K562 (cell line): ENCODE measurements around the gene IARS1. TPM values are rescaled to one million over a fixed set of nuclear protein-coding genes. Genes with fewer than 3 reads are reported as not detected.

Experiments
- ATAC-seq: fragments of 200-7000 bp; cut with Tn5 transposase; 3 replicates; pipeline ENCODE4 v1.9.1; 2020; ENCODE audit warnings: moderate library complexity
- BruUV-seq: library from RNA; stranded (reverse); fragments of 400-500 nt; replicated peaks from 2 replicates; lab custom pipeline; 2021; lab: Mats Ljungman, UMichigan
- CTCF ChIA-PET: fragments of 300-600 bp; formaldehyde crosslinking; extraction: SDS; loops from one replicate; lab custom pipeline; 2021; ENCODE audit warnings: low intra/inter-chr PET ratio; lab: Yijun Ruan, JAX
- POLR2A ChIA-PET: fragments of 300-600, 350-650 bp; sonication (Branson Sonifier 250); formaldehyde crosslinking; extraction: SDS; loops from one replicate; lab custom pipeline; 2021; ENCODE audit warnings: antibody characterized with exemption, inconsistent platforms; lab: Yijun Ruan, JAX
- DNase-seq, 4 experiments: peaks; one replicate each; pipeline versions ENCODE4 v3.0.0 to v3.0.0-alpha.2; 2011 to 2018; ENCODE audit warnings: low spot score in 3 of 4, mixed read lengths in 3 of 4; ENCODE audit errors: extremely low read depth in 1 of 4
- FAIRE-seq: peaks from 2 replicates; lab custom pipeline; 2011; peaks lifted over from hg19 to GRCh38; lab: Jason Lieb, UNC
- H2AFZ ChIP-seq: 2 replicates; pipeline ENCODE4 v1.6.0; 2011; ENCODE audit warnings: low read depth, low read length, control low read depth, inconsistent platforms
- H3K27ac ChIP-seq: fragments of 200-600 bp; 3 replicates; pipeline ENCODE4 v1.8.0; 2011; ENCODE audit warnings: low read depth, mild to moderate bottlenecking, control low read depth, inconsistent platforms, low read length, moderate library complexity, mixed read lengths; ENCODE audit errors: extremely low read depth
- H3K27me3 ChIP-seq, 2 experiments: fragments of 300-600 bp in 1 of 2; 2 replicates in 1 of 2; 3 replicates in 1 of 2; pipeline versions ENCODE4 v1.6.0 to v1.8.0; 2011; ENCODE audit warnings: inconsistent platforms in 2 of 2, low read length in 2 of 2, mild to moderate bottlenecking in 1 of 2, mixed read lengths in 1 of 2, moderate library complexity in 1 of 2; ENCODE audit not compliant: control insufficient read depth in 2 of 2, insufficient read depth in 2 of 2
- H3K36me3 ChIP-seq: fragments of 300-600 bp; 3 replicates; pipeline ENCODE4 v1.8.0; 2011; ENCODE audit warnings: mild to moderate bottlenecking, low read length, inconsistent platforms; ENCODE audit not compliant: control insufficient read depth, insufficient read depth
- H3K4me1 ChIP-seq, 2 experiments: fragments of 200-600 bp in 1 of 2; replicated peaks in 1 of 2; 2 replicates in 1 of 2; 3 replicates in 1 of 2; pipeline versions ENCODE4 v1.5.1 to v1.8.0; 2011; ENCODE audit warnings: inconsistent platforms in 2 of 2, low read length in 2 of 2, mild to moderate bottlenecking in 1 of 2, mixed read lengths in 1 of 2, moderate library complexity in 1 of 2; ENCODE audit not compliant: control insufficient read depth in 2 of 2, insufficient read depth in 2 of 2
- H3K4me2 ChIP-seq: 2 replicates; pipeline ENCODE4 v1.6.1; 2011; ENCODE audit warnings: low read length, control low read depth, inconsistent platforms, mixed read lengths; ENCODE audit not compliant: insufficient read depth
- H3K4me3 ChIP-seq: fragments of 200-600 bp; sonication (generic), shearing (Covaris generic); 2 replicates; pipeline ENCODE4 v1.5.1; 2016; ENCODE audit warnings: control low read depth, inconsistent platforms
- H3K79me2 ChIP-seq: fragments of 200-600 bp; 3 replicates; pipeline ENCODE4 v1.8.0; 2011; ENCODE audit warnings: low read length, inconsistent platforms; ENCODE audit not compliant: control insufficient read depth, insufficient read depth
- H3K9ac ChIP-seq, 2 experiments: 2 replicates each; pipeline versions ENCODE4 v1.6.0 to v1.6.1; 2011; ENCODE audit warnings: low read depth in 2 of 2, low read length in 2 of 2, control low read depth in 1 of 2, inconsistent platforms in 1 of 2, mild to moderate bottlenecking in 1 of 2, mixed read lengths in 1 of 2; ENCODE audit not compliant: insufficient read depth in 1 of 2
- H3K9me1 ChIP-seq: one replicate; pipeline ENCODE4 v1.6.0; 2011; ENCODE audit warnings: inconsistent platforms, mild to moderate bottlenecking, low read length, moderate library complexity; ENCODE audit not compliant: control insufficient read depth, insufficient read depth
- H3K9me3 ChIP-seq: replicated peaks from 2 replicates; pipeline ENCODE4 v1.5.1; 2011; ENCODE audit warnings: low read depth, low read length, inconsistent platforms; ENCODE audit not compliant: control insufficient read depth, insufficient read depth
- H4K20me1 ChIP-seq: replicated peaks from 2 replicates; pipeline ENCODE4 v1.6.1; 2011; ENCODE audit warnings: low read length, inconsistent platforms, mixed read lengths; ENCODE audit not compliant: control insufficient read depth, insufficient read depth
- C11orf30 ChIP-seq: fragments of 450-650 bp; IDR thresholded peaks from 2 replicates; pipeline ENCODE4 v1.6.1; 2016; ENCODE audit warnings: low read depth, mild to moderate bottlenecking
- DIDO1 ChIP-seq: fragments of 450-650 bp; IDR thresholded peaks from 2 replicates; pipeline ENCODE4 v1.6.1; 2016; ENCODE audit warnings: low read depth, missing biosample characterization, missing genetic modification characterization
- DLX4 ChIP-seq: fragments of 250-450 bp; sonication (Bioruptor Pico); IDR thresholded peaks from 2 replicates; pipeline ENCODE4 v1.6.1; 2021; ENCODE audit warnings: mild to moderate bottlenecking
- FOXJ3 ChIP-seq: sonication (generic); formaldehyde crosslinking; IDR thresholded peaks from 2 replicates; pipeline ENCODE4 v1.4.0; 2020; ENCODE audit warnings: mild to moderate bottlenecking, missing genetic modification reagents
- FUS ChIP-seq: fragments of 200-400 bp; formaldehyde crosslinking; optimal IDR thresholded peaks from 2 replicates; pipeline ENCODE3; 2017; ENCODE audit warnings: low read depth, low read length
- ILK ChIP-seq: fragments of 450-650 bp; IDR thresholded peaks from 2 replicates; pipeline ENCODE4 v1.6.1; 2016; ENCODE audit warnings: missing genetic modification characterization, low read depth, mild to moderate bottlenecking, missing compliant biosample characterization, moderate library complexity, borderline replicate concordance
- KDM4B ChIP-seq, 2 experiments: fragments of 450-650 bp in 1 of 2; sonication (generic) in 1 of 2; IDR thresholded peaks; 2 replicates each; pipeline ENCODE4 v1.6.1; 2016 to 2017; ENCODE audit warnings: borderline replicate concordance in 2 of 2, antibody characterized with exemption in 1 of 2, low read depth in 1 of 2, mild to moderate bottlenecking in 1 of 2
- MAFF ChIP-seq: IDR thresholded peaks from 2 replicates; pipeline ENCODE4 v1.6.1; 2012; ENCODE audit warnings: low read length, improper control_type of control experiment
- MAFG ChIP-seq: fragments of 450-650 bp; conservative IDR thresholded peaks from 2 replicates; pipeline ENCODE4 v1.6.1; 2016; ENCODE audit warnings: missing genetic modification characterization, missing compliant biosample characterization
- MAFK ChIP-seq: IDR thresholded peaks from 2 replicates; pipeline ENCODE4 v1.6.1; 2011; ENCODE audit warnings: low read length, improper control_type of control experiment
- MAX ChIP-seq: sonication (generic); formaldehyde crosslinking; IDR thresholded peaks from 2 replicates; pipeline ENCODE4 v1.9.0; 2022; ENCODE audit warnings: mild to moderate bottlenecking, missing genetic modification reagents
- RHOXF2B ChIP-seq: fragments of 250-450 bp; sonication (Bioruptor Pico); conservative IDR thresholded peaks from 2 replicates; pipeline ENCODE4 v1.5.1; 2021
- SAP30 ChIP-seq: fragments of 200-600 bp; sonication (generic); IDR thresholded peaks from 2 replicates; pipeline ENCODE4 v1.6.1; 2012; ENCODE audit warnings: borderline replicate concordance, low read depth, mild to moderate bottlenecking, moderate library complexity, low read length, control low read depth, inconsistent platforms; ENCODE audit not compliant: insufficient read depth, poor library complexity, severe bottlenecking
- XRCC3 ChIP-seq: fragments of 450-650 bp; IDR thresholded peaks from 2 replicates; pipeline ENCODE4 v1.6.1; 2017; ENCODE audit warnings: mild to moderate bottlenecking, moderate library complexity
- ZBTB1 ChIP-seq: sonication (generic); formaldehyde crosslinking; IDR thresholded peaks from 2 replicates; pipeline ENCODE4 v1.8.1; 2023; ENCODE audit warnings: missing genetic modification reagents, low read depth, mild to moderate bottlenecking, borderline replicate concordance
- ZNF134 ChIP-seq: fragments of 250-450 bp; sonication (Bioruptor Pico); conservative IDR thresholded peaks from 2 replicates; pipeline ENCODE4 v1.4.0; 2020
- ZNF316 ChIP-seq: fragments of 450-650 bp; IDR thresholded peaks from 2 replicates; pipeline ENCODE4 v1.6.1; 2016
- WGBS: fragments of 100-300 bp; shearing (Covaris generic); methylation state at CpG from one replicate; pipeline ENCODE4 v1.1.6; 2016; ENCODE audit warnings: low coverage, mixed read lengths; ENCODE audit not compliant: insufficient coverage; ENCODE audit errors: missing lambda C conversion rate; 5-methylcytosine and 5-hydroxymethylcytosine counted together
- in situ Hi-C: fragments of 300-500 bp; cut with MboI; formaldehyde crosslinking; loops from 4 replicates; pipeline ENCODE4 v1.15.0; 2018; ENCODE audit warnings: inconsistent platforms, mixed read lengths
- intact Hi-C: fragments of 100-400 bp; cut with micrococcal nuclease; formaldehyde crosslinking; loops from 2 replicates; pipeline ENCODE4 v1.14.2; 2022
- polyA plus RNA-seq, 8 experiments: library from polyadenylated mRNA; depleted of rRNA in 4 of 8; stranded (reverse) in 5 of 8; unstranded in 3 of 8; fragments of >200 nt; fragmentation: Nextera tagmentation in 2 of 8; fragmentation: Illumina TruSeq in 1 of 8; extraction: Ambion mirVana in 2 of 8; extraction: Trizol in 1 of 8; gene quantifications; 2 replicates each; pipeline versions ENCODE4 v1.2.1 to v1.2.3, GENCODE V29; 2011 to 2014; ENCODE audit warnings: inconsistent platforms in 1 of 8, missing spikeins in 1 of 8
- total RNA-seq, 7 experiments: library from RNA; depleted of rRNA in 6 of 7; stranded (reverse); fragments of >200 nt in 6 of 7; fragmentation: Illumina TruSeq in 2 of 7; extraction: Trizol in 2 of 7; gene quantifications; 2 replicates each; pipeline versions ENCODE4 v1.2.1 to v1.2.3, GENCODE V29; 2011 to 2021; ENCODE audit warnings: low replicate concordance in 1 of 7

Gene IARS1
- total and polyA plus RNA-seq, 9 of the 15 experiments (the other 6 are each of a cell fraction or from before 2014, with no cell fraction given) = 119 to 371 (median 234) TPM

- WGBS = 20% methylated on average over 1 of the region's 1 CpG
- intact Hi-C loops (no loop called here), in situ Hi-C loops (no loop called here)
- Histone ChIP-seq H3K9me3 (no peaks in the 10 kb centered on the region), H3K4me3 (no peak overlapping the region), H3K4me2 (no peak overlapping the region), H4K20me1 (no peaks in the 10 kb centered on the region), H3K9me1 (no peaks in the 10 kb centered on the region), H3K36me3 (peaks cover 95% of the 10 kb centered on the region), H3K27me3 (no peaks in the 10 kb centered on the region), H3K4me1 (peaks cover 0 to 4% of the 10 kb centered on the region in 2 experiments; a peak in 3 of 5 replicates), H3K9ac (no peak overlapping the region), H3K79me2 (0 out of 3 replicates have a peak, but pooled peaks cover 2% of the 10 kb centered on the region), H3K27ac (no peak overlapping the region), H2AFZ (no peak overlapping the region)
- BruUV-seq = no TSS peak
- no peak for DNase-seq
- no peak for ATAC-seq
- FAIRE-seq = no peak
- TF ChIP-seq MAFK = peak; percentile 88
- TF ChIP-seq MAFG (tag) = peak; percentile 71
- peak; percentile 91 for TF ChIP-seq ZNF316
- no peak for TF ChIP-seq MAX
- TF ChIP-seq C11orf30 = peak; percentile 79
- peak; percentile 86 for TF ChIP-seq MAFF
- TF ChIP-seq FOXJ3 = no peak
- POLR2A ChIA-PET = no interaction called here
- CTCF ChIA-PET = interaction anchor here (0.6 kb wide), 1 partner anchor 416 kb away, joined by 3 read pairs; no protein-coding TSS in a partner anchor
Observed at GRCh38 chr9:92300936-92301335, 7.4 kb upstream of the IARS1 start.

- ATAC-seq = no peak
- Histone ChIP-seq H4K20me1 (no peaks in the 10 kb centered on the region), H3K9ac (no peak overlapping the region), H3K9me1 (no peaks in the 10 kb centered on the region), H2AFZ (no peak overlapping the region), H3K4me1 (peaks cover 4 to 18% of the 10 kb centered on the region in 2 experiments; a peak in 4 of 5 replicates), H3K4me2 (no peak overlapping the region), H3K27ac (no peak overlapping the region), H3K4me3 (no peak overlapping the region), H3K36me3 (peaks cover 77% of the 10 kb centered on the region), H3K79me2 (peaks cover 20% of the 10 kb centered on the region), H3K27me3 (no peaks in the 10 kb centered on the region), H3K9me3 (no peaks in the 10 kb centered on the region)
- ChIA-PET CTCF (no interaction called here), POLR2A (interaction anchor here (1.5 kb wide), 1 partner anchor 9 kb away, joined by 4 read pairs; no protein-coding TSS in a partner anchor)
- WGBS = 43% methylated on average over 1 of the region's 1 CpG
- intact Hi-C loops (no loop called here), in situ Hi-C loops (no loop called here)
- no TSS peak for BruUV-seq
- no peak for FAIRE-seq
- no peak for DNase-seq
- TF ChIP-seq DIDO1 (tag) = no peak
- TF ChIP-seq DLX4 (CRISPR knock-in tag) = no peak
- TF ChIP-seq XRCC3 = no peak
- no peak for TF ChIP-seq KDM4B (IDR thresholded peaks at IDR 0.05; ENCODE audit: borderline replicate concordance in 2 of 2, low read depth in 1 of 2)
- TF ChIP-seq ILK (tag) = no peak
- TF ChIP-seq ZNF134 (CRISPR knock-in tag) = no peak
- TF ChIP-seq ZBTB1 (CRISPR knock-in tag) = no peak
- TF ChIP-seq FUS = no peak
- TF ChIP-seq RHOXF2B = no peak
- no peak for TF ChIP-seq SAP30
Observed at GRCh38 chr9:92299116-92299515, 5.6 kb upstream of the IARS1 start.
